NCI-H524 (cell line): ENCODE measurements around the gene TRIO.

Experiments
- DNase-seq, 2 experiments: peaks; one replicate each; lab custom pipeline; 2025; lab: John Stamatoyannopoulos, UW

TRIO gene

DNA sequence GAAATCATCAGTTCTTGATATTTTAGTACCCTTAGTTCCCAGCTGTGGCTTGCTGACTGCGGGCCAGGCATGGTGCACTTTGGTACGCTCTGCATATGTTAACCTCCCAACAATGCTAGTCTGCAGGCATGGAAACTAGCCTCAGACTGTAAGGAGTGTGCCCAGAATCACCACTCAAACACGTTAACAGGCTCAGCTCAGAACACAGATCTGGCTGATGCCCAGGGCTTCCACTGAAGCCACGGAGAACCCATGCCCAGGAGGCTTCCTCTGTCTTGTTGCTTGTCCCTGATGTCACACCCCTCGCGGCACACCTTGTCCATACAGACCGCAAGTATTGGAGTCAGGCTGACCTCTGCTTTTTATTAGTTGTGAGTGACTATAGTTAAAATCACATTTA, 251.2 kb downstream of the TRIO start:
- no peak for DNase-seq

- peak in 1 of 2 experiments; percentile 57 for DNase-seq
Measured at GRCh38 chr5:14395411-14395810, 252.3 kb downstream of the TRIO start.

DNA sequence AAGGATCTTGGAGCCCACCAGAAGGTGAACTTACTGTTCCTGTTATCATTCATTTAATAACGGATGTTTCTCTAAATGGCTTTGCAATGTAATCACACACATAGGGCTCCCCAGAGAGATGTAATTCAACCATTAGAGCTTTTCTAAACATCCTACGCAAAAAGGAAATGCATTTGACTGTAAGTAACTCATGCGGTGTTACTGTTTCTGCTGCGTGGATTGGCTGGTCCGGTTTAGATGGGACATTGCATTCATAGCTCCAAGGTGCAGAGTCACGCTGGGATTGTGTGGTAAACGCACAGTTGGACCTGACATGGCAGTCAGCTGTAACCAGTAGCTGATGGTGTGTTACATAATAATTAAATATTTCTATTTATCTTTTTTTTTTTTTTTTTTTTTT, 252.9 kb downstream of the TRIO start:
- DNase-seq, result no peak

DNA sequence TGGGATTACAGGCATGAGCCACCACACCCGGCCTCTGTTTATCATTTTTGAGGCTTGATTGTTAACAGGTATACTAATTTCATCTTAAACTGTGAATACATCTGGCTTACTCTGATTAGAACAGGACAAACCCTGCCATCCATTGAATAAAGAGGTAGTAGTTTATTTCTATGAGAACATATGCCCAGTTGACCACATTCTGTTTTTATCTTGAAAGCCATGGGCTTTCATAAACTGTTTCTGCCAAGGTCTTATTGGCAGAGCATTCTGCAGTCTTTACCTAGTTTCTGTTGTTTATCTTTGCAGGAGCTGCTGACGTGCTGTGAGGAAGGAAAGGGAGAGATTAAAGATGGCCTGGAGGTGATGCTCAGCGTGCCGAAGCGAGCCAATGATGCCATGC, 253.6 kb downstream of the TRIO start:
- no peak for DNase-seq

DNA sequence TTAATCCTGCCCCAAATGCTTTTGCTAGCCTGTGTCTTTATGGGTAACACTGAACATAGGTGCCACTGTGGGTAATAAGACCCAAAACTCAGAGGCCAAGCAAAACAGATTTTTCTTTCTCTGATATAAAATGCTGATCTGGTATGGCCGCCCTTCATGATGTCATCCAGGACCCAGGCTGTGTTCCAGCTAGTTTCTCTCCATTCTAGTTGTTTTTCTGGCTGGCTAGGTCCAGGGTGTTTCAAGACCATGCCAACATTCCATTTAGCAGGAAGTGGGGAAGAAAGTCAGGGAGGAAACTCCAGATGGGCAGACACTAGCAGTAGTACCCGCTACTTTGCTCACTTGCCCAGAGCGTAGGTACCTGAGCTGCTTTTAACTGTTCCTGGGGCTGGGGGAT, 254.6 kb downstream of the TRIO start:
- DNase-seq, result no peak

DNA sequence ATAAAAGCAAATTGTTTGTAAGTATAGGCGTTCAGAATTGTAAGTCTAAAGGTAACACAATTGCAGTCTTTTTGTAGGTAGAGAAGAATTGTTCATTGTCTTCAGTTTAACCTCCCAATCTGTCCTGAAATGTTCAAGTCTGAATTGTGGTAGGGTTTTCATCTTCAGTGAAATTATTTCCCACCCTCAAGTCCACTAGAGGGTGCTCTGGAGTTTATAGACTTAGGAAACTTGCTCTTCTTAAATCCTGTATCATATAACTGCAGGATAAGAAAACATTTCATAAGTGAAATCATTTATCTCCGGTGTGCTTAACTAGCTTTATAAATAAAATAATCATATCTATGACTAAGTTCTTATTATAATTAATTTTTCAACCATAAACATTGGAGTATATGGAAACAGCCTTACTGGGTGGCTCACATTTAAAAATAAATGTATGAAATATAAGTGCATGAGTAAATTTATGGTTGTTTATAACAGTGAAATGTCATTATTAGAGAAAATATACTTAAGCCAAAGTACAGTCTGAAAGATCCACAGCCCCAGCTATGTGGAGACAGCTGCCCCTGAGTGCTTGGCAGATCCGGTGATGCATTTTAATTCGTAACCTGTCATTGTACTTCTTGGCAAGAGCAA, 256.0 kb downstream of the TRIO start:
- DNase-seq, result peak; percentile 33 to 71

GRCh38 chr5:14400085-14400484, 256.9 kb downstream of the TRIO start:
- no peak for DNase-seq

GRCh38 chr5:14400611-14401010, 257.5 kb downstream of the TRIO start:
- DNase-seq, result no peak

DNA sequence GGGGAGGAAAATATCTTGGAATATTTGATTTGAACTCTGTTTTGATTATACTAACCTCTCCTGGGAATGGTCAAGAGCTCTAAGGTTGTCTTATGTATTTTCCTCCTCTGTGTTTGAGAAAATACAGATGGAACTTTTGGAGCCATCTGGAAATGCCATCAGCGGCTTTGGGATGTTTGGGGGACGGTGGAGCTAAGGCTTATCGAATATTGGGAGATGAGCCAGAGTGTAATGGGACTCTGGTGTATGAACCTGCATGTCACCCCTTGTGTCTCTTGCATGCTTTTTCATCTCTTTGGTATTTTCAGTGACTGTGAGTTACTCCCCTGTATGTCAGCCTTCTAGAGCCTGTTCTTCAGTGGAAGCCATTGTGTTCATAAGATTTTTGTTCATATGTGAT, 258.5 kb downstream of the TRIO start:
- no peak for DNase-seq

GRCh38 chr5:14402424-14402823, 259.3 kb downstream of the TRIO start:
- DNase-seq, result no peak

DNA sequence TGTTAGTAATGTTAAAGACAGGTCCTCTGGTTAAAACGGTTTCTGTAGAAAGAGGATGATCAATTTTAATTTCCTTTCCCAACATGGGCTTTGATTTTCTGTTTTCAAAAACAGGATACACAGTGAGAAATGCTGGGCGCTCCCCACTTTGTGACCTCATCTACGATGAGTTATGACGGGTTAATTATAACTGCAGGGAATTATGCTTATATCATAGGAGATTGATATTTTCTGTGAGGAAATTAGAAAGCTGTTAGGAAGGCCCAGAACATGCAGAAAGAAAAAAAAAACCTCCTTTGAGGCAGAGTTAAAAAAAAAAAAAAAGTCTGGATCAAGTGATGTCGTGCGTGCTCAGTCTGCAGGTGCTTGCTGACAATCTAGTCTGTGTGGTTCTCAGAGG, 261.6 kb downstream of the TRIO start:
- DNase-seq, result no peak

GRCh38 chr5:14405267-14405666, 262.1 kb downstream of the TRIO start:
- peak in 1 of 2 experiments; percentile 24 for DNase-seq

GRCh38 chr5:14405706-14406553, 262.8 kb downstream of the TRIO start:
- no peak for DNase-seq

- no peak for DNase-seq
Measured at GRCh38 chr5:14406554-14406849, 263.4 kb downstream of the TRIO start.

DNA sequence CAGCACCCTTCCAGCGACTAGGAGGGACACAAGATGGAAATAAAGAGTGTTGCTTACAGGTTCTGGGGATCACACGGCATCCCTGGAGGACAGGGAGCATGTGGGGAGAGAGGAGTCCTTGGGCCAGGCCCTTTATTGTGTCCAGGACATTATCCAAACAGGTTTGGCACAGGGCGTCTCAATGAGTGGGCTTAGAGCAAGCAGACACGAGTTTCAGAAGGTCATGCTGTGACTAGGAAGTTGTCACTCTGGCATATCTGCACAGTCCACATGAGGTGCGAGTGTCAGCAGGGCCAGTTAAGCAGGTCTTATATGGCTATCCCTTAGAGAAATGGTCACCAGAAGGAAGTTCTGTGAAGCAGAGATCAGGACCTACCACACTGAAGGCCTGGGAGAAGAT, 263.9 kb downstream of the TRIO start:
- no peak for DNase-seq

DNA sequence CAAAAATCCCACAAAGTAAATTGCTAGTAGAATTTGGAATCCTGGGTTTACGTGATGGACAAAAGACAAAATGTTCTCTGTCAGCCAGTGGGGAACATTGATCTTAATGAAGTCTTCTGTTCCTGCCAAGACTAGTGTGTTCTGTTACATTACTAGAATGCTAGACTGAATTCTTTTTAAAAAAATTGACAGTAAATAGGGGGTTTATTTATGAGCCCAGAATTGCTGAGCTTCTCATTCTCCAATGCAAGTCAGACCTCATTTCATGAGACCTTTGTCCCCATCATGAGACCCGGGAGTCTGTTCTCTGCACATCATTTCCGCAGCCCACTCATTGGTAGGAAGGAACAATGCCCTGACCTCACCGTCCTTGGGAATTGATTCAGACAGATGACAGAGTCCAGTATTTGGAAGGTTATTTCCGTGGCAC, 264.6 kb downstream of the TRIO start:
- DNase-seq, result no peak

DNA sequence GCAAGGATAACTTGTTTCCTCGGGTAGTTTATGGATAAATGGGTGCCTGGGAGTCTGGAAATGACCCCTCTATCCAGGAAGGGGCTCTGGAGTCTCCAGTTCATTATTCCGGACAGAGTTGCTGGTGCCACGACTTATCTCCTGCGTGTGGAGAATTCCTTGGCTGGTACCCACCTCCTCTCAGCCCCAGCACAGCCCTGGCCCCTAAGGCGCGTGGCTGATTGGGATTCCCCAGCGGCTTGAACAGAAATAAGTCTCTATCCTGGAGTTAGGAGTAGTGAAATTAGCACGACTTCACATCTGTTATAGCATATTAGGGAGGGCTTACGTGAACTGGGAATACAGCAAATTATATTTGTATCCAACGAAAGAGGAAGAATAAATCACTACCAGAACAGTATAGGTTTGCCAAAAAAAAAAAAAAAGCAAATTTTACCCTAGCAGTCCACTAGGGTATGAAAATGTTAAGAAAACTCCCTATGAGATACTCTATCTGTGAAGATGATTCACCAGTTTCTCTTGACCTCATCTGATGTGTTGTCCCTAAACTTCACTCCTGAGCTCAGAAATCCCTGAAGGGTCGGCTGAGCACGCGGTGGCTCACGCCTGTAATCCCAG, 265.9 kb downstream of the TRIO start:
- no peak for DNase-seq

DNA sequence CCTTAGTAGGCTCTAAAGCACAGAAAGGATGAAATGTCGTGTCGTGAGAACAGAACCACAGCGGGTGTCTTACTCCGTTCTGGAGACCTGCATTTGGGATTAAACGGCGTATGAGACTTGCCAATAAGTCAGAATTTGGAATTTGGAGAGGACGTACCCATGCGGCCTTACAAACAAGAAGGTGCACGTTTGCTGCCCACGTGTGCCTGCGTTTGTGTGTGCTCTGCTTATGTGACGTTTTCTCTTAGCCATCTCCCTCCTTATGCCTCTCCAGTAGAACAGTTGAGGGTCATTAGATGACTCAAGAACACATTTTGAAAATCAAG, 266.9 kb downstream of the TRIO start:
- DNase-seq, result no peak

- no peak for DNase-seq
Measured at GRCh38 chr5:14410394-14411201, 267.5 kb downstream of the TRIO start.

- no peak for DNase-seq
Measured at GRCh38 chr5:14411216-14411615, 268.1 kb downstream of the TRIO start.

DNA sequence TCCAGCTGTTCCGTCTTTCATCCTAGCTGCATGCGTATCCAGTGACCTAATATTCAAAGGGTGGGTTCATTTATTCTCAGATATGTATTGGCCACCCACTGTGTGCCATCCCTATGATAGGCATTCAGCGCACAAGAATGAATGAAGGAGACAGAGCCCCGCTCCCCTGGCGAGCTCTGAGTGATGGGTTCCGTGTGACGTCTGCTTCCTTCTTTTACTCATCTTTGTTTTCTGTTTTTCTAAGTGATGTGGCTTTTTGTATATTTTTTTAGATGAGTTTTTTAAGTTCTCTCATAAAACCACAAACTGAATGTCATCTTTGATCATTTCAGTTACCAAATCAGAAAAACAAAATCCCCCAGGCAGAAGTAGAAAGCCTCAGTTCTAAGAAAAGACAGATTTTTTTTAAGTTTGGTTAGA, 270.2 kb downstream of the TRIO start:
- no peak for DNase-seq

DNA sequence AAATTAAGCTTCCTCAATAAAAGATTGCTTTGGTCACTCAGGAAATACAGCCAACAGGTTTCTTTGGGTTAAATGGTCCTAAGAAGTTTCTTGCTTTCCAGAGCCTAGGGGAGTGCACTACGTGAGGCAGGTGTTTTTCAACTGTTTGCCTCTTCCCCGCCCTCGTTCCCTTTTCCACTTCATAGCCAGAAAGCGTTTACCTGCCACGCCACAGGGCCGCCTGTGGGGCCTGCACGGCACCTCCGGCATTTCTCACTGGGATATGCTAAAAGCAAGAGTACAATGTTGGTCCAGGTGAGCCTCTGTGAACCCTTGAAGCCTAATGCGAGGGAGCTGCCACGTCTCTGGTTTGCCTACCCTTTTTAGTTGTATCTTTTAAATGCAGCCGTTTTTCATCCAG, 270.9 kb downstream of the TRIO start:
- DNase-seq, result no peak

DNA sequence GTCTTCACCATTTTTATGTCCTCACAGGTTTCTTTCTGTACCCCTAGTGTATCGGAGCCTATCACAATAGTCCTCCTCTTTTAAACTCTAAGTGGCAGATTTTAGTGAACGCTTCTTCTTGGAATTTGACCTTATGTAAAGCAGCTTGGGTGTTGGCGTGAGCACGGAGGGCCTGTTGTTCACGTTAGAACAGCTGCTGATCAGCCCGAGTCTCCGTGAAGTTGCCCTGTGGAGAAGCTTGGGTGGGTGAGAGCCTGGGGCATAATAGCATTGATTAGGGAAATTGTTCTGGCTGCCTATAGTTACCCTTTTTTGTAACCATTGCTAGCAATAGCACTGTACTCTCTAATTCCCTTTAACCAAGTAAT, 271.5 kb downstream of the TRIO start:
- no peak for DNase-seq
